Measurements from ENCODE around the gene CPNE4.

CPNE4 gene

DNA sequence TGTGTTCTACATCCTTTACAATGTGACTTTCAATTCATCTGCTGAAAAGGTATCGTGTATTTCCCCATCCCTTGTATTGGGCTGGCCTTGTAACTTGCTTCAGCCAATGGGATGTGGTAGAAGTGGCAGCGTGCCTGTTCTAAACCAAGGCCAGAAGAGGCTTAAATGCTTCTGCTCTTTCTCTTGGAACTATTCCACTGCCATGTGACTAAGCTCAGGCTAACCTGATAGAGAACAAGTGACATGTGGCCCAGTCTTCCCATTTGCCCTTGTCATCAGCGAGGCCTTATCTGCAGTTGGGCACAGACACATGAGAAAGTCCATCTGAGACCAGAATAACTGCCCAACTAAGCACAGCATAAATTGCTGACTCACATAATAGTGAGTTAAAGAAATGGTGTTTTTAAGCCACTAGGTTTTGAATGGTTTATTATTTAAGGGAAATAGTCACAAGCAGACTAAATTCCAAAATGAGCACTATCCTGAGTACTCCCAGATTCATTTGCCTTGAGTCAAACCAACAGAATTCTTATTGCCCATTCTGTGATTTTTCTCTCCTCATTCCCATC lies 230.2 kb downstream of the CPNE4 start:
- no peak for FAIRE-seq
- DNase-seq (ENCODE audit: insufficient read length, low spot score), result no peak

DNA sequence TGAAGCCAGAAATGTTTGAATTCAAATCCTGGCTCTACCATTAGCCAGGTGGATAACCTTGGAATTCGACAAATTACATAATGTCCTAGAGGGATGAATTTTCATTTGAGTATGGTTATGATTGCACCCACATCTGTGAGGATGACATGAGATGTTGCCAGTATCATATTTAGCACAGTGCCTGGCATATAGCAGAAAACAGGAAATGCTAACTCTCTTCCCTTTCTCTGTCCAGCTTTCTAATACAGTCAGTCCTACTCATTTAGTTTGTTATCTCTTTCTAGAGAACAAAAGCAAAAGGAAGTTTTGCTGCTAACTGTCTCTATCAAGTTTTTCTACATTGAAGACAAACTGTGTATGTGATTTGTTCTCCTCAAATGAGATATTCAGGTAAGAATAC lies 231.7 kb downstream of the CPNE4 start:
- DNase-seq (ENCODE audit: insufficient read length, low spot score) (no peak), FAIRE-seq (no peak)

- no peak for DNase-seq (ENCODE audit: insufficient read length, low spot score)
- no peak for FAIRE-seq
These were observed 232.8 kb downstream of the CPNE4 start for GRCh38 chr3:131802029-131802428.

- DNase-seq (ENCODE audit: insufficient read length, low spot score), result no peak
- no peak for FAIRE-seq
These were observed 233.2 kb downstream of the CPNE4 start for GRCh38 chr3:131801566-131801965.

DNA sequence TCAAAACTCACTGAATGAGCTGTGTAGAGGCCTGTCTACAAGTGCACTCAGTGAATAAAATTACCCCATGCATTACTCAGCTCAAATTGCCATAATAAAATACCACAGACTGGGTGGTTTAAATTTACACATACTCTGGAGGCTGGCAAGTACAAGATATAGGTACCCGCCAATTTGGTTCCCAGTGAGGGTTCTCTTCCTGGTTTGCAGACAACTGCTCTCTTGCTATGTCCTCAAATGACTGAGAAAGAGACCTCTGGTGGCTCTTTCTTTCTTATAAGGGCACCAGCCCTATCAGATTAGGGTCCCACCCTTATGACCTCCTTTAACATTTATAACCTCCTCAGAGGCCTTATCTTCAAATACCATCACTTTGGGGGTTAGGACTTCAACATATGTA lies 237.0 kb downstream of the CPNE4 start:
- FAIRE-seq, result no peak
- no peak for DNase-seq (ENCODE audit: insufficient read length, low spot score)

GRCh38 chr3:131796558-131797198 lies 238.1 kb downstream of the CPNE4 start:
- FAIRE-seq (no peak), DNase-seq (ENCODE audit: insufficient read length, low spot score) (no peak)

- FAIRE-seq, result no peak
- DNase-seq (ENCODE audit: insufficient read length, low spot score), result no peak
These were observed 238.7 kb downstream of the CPNE4 start for GRCh38 chr3:131796111-131796510.

GRCh38 chr3:131795390-131796090 lies 239.3 kb downstream of the CPNE4 start:
- DNase-seq (ENCODE audit: insufficient read length, low spot score) (no peak), FAIRE-seq (no peak)

DNA sequence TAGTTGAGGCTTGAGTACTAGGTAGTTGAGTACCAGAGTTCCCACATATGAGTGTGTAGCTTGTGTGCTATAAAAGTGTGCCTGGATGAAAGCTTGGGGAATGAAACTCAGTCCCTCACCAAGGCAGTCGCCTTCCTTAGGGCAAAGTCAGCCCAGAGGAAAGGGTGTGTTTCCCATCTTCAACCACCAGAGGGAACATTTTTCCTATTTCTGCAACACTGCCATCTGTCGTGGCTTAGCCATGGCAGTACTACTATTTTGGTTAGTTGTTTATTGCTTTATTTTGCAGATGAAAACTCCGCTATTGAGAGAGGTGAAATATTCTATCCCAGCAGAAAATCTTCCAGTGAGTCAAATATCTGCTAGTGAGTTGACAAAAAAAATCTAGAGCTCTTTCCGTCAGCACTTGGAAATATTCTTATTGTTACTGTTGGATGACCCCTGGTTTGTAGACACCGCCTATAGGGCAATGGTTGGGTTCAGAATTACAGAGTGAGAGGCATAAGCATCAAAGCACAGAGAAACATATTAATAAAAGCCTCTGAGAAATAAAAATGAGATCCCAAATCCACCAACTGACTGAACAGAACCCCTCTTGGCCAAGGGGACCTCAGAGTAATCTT lies 239.9 kb downstream of the CPNE4 start:
- FAIRE-seq (peak; percentile 20), DNase-seq (ENCODE audit: insufficient read length, low spot score) (peak; percentile 4)

GRCh38 chr3:131793870-131794269 lies 240.9 kb downstream of the CPNE4 start:
- FAIRE-seq (no peak), DNase-seq (ENCODE audit: insufficient read length, low spot score) (no peak)

- FAIRE-seq, result no peak
These were observed 245.6 kb downstream of the CPNE4 start for GRCh38 chr3:131789188-131789587.

GRCh38 chr3:131786386-131786785 lies 248.4 kb downstream of the CPNE4 start:
- DNase-seq (ENCODE audit: insufficient read length, low spot score), result no peak
- FAIRE-seq, result no peak

More at GRCh38 chr3:131789188-131789587, 245.6 kb downstream of the CPNE4 start:
- no peak for DNase-seq (ENCODE audit: insufficient read length, low spot score)

GRCh38 chr3:131782751-131783150 lies 252.1 kb downstream of the CPNE4 start:
- FAIRE-seq (no peak), DNase-seq (ENCODE audit: insufficient read length, low spot score) (no peak)

DNA sequence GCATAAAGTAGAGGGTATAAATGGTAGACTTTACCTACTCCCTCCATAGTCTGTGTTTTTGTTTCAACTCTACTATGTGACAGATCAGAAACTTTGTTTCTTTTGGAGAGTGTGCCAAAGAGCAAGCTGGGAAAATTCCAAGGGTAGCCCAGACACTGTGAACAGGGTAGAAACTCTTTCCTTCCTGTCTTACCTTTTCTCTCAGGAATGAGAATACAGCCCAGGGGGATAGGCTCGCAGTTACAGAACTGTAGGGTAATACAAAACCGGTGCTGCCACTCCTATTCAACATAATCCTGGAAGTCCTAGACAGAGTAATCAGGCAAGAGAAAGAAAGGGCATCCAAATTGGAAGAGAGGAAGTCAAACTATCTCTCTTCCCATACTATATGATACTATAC lies 256.3 kb downstream of the CPNE4 start:
- DNase-seq (ENCODE audit: insufficient read length, low spot score), result no peak
- FAIRE-seq, result no peak

DNA sequence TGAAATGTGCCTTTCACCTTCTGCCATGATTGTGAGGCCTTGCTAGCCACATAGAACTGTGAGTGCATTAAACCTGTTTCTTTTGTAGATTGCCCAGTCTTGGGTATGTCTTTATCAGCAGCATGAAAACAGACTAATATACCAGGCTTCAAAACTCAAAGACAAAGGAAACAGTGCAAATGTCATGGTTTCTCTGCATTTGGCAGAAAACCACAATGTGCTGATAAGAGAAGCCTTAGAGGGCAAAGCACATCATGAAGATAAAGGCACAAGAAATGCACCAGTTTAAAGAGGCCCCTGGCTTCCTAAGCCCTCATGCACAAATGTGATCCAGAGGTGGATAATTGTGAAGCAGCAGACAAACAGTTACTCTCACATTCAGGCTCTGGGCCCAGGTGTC lies 259.2 kb downstream of the CPNE4 start:
- FAIRE-seq (no peak), DNase-seq (ENCODE audit: insufficient read length, low spot score) (no peak)

DNA sequence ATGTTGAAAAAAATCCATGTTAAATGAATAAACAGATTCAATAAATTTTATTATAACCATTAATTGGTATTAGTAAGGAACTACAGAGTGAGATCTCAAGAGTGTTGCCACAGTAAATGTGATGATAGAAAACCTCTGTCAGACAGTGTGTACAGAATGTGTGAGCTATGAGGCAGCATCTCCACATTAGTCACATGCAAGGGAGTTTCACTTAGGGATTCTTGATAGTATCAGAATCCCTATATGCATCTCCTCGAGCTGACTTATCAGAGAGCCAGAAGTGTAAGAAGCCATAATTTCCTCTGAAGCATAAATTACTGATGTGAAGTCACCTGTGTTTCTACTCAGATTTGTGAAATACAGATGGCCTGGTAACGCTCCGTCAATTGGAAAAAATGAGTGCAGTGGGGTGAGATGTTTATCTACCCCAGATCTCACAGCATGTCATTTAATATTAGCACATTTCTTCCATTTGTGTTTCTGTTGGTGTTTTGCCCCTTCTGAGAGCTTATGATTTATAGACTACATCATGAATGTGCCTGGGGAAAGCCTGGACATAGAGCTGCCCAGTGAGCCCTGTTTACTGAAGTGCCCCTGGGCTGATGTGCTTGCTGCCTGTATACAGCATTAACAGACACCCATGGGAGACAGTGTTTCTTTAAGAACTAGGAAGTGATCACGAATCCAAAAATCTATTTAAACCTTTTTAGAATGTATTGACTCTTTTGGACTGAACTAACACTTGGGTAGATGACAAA lies 262.4 kb downstream of the CPNE4 start:
- no peak for FAIRE-seq
- DNase-seq (ENCODE audit: insufficient read length, low spot score), result no peak

- FAIRE-seq (no peak), DNase-seq (ENCODE audit: insufficient read length, low spot score) (no peak)
These were observed 271.7 kb downstream of the CPNE4 start for GRCh38 chr3:131762981-131763564.

DNA sequence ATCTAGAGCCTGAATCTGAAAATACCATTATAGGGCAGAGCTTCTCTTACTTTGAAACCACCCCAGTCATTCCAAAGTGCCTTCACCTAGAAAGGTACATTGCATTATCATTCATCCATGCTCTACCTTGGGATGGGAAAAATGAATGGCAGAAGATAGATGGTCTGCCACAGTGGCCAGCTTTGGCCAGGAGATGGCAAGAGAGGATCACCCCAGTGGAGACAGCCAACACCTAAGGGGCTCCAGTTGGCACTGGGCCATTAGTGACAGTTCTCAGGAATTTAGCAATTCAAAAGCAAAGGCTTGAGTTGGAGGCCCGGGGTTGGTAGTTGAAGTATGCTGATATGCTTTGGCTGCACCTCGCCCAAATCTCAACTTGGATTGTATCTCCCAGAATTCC lies 278.4 kb downstream of the CPNE4 start:
- DNase-seq (ENCODE audit: insufficient read length, low spot score) (no peak), FAIRE-seq (no peak)

DNA sequence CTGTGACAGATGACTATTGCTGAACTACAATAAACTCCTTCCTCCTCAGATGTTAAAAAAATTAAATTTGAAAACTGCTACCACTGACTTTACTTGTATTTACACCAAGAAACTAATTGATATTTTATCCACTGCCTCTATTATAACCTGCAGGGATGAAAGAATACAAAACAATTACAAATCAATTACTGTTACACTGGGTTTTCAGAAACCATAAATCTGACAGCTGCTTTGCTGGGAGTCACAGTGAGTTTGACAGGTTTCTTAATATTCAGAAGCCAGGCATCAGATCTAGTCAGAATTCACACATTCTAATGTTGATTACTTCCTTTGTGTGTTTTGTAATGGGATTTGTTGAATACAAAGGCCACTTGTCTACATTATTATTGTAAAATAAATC lies 279.4 kb downstream of the CPNE4 start:
- FAIRE-seq, result no peak
- no peak for DNase-seq (ENCODE audit: insufficient read length, low spot score)

DNA sequence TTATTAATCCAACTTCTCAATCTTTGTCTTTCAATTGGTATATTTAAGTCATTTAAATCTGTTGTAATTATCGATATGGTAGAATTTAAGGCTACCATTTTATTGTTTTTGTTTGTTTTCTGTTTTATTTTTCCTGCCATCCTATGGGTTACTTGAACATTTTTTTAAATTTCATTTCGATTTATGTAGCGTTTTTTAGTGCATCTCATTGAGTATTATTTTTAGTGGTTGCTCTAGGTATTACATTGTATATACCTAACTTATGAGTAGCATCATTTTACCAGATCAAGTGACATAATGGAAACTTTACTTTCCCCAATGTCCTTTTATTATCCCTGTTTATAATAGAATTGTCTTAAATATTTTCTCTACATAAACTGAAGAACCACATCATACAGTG lies 284.6 kb downstream of the CPNE4 start:
- DNase-seq (ENCODE audit: insufficient read length, low spot score) (no peak), FAIRE-seq (no peak)

DNA sequence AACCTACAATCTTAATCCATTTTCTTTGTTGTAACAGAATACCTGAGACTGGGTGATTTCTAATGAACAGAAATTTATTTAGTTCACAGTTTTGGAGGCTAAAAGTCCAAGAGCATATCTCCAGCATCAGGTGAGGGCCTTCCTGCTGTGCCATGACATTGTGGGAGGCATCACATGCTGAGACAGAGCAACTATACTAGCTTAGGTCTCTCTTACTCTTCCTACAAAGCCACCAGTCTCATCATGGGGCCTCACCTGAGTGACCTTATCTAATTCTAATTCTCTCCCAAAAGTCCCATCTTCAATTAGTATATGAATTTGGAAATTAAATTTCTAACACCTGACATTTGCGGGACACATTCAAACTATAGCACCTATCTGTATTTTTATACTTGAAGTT lies 285.0 kb downstream of the CPNE4 start:
- DNase-seq (ENCODE audit: insufficient read length, low spot score) (no peak), FAIRE-seq (no peak)

Data from HTR-8/SVneo (cell line).